COLO829 (cell line): ENCODE measurements around the gene RHOF.
A peak's percentile ranks its signal among the peaks of the same experiment; 100 is the strongest.

Source experiments
- DNase-seq: peaks from one replicate; pipeline ENCODE4 v3.0.0; 2012; ENCODE audit warnings: low spot score

RHOF gene

DNA sequence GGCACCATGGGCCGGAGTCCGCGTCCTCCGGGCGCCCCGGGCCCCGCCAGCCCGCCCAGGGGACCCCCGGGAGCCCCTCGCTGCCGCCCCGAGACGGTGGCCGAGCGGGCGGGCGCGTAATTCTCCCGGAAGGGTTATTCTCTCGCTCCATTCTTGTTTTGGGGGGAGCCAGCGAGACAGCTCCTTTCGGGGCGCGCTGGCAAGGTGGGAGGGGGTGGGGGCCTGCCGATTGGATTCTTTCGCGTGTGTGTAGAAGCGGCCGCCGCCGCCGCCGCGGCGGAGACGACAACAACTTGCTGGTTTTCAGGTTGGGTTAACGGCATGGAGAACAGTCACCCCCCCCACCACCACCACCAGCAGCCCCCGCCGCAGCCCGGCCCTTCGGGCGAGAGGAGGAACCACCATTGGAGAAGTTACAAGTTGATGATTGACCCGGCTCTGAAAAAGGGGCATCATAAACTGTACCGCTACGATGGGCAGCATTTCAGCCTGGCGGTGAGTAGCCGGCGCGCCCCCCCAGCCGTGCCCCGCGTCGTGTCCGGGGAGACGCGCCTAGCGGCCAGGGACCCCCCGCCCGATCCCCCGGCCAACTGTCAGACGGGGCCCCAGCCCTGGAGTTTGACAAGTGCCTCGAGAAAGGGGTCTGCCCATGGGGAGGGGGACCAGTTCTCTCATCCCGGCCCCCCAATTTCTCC is 11.1 kb upstream of the RHOF start:
- DNase-seq = no peak

DNA sequence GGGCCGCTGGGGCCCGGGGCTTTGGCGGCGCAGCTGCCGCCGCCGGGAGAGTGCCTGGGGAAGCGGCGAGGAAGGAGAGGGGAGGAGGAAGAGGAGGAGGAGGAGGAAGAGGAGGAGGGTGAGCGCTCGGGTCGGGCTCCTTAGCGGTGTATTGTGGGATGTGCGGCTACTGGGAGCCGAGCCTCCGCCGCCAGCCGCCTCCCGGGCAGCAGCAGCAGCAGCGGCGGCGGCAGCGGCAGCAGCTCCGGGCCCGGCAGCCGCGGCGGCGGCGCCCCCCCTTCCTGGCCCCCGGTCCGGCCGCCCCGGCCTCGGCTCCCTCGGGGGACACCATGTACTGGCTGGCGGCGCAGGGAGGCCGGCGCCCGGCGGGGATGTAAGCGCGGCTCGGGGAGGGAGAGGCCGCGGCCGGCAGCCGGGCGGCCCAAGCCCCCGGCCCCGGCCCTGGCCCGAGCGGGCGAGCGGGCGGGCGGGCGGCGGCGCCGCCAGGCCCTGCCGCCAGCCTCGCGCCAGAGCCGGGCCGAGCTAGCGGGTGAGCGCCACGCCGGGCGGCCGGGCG is 10.5 kb upstream of the RHOF start, which contains the start of gene SETD1B:
Gene SETD1B, plus strand, starts transcription at position 149 of the 556 bp plus-strand sequence. CDS start 729 bp downstream, outside the sequence.
- DNase-seq = no peak

DNA sequence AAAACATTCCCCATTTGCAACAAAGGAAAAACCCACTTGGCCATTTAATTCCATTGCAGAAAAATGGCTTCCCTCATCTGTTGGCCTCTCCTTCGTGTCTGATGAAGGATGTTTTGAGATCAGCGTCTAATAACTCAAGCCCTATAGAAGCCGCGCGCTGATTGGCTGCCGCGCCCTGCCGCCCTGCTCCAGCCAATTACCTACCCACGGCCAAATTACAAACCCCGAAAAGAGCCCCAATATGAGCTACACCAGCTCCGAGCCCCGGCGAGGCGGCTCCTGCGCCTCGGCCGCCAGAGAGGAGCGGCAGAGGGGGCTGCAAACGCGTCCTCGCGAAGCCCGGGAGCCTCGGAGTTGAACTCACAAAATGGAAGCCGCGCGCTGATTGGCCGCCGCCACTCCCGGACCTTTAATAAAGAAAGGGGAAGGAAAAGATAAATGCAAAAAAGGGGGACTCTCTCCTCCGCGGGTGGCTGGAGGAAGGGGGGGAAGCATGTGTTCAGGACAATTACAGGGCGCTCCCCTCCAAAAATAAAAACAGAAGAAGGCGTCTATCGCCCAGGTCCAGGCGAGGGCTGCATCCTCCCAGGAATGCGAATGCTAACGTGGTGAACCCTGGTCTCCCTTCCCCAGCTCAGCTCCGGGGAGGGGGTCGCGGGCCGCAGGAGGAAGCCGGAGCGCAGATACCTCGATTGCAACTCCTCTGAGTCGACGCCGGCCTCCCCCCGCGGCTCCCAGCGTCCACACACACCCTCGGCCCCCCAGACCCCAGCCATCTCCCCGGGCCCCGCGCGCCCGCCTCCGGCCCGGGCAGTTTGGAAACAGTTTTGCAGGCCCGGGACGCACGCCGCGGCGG is 9.6 kb upstream of the RHOF start:
- peak; percentile 73 for DNase-seq

DNA sequence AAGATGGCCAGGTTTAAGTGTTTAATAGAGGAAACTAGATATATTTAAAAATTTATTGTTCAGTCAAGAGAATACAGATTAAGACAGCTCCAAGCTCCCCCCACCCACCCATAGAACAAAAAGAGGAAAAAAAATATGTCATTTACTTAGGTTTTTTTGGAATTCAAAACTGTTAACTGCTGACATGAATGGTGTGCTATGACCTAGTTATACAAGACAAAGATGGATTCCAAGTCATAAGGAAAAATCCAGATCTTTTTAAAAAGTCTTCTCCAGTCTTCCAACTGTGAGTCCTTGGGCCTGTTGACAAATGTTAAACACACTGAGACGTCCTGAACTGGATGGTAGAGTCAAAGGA is 9.0 kb upstream of the RHOF start:
- DNase-seq = no peak

DNA sequence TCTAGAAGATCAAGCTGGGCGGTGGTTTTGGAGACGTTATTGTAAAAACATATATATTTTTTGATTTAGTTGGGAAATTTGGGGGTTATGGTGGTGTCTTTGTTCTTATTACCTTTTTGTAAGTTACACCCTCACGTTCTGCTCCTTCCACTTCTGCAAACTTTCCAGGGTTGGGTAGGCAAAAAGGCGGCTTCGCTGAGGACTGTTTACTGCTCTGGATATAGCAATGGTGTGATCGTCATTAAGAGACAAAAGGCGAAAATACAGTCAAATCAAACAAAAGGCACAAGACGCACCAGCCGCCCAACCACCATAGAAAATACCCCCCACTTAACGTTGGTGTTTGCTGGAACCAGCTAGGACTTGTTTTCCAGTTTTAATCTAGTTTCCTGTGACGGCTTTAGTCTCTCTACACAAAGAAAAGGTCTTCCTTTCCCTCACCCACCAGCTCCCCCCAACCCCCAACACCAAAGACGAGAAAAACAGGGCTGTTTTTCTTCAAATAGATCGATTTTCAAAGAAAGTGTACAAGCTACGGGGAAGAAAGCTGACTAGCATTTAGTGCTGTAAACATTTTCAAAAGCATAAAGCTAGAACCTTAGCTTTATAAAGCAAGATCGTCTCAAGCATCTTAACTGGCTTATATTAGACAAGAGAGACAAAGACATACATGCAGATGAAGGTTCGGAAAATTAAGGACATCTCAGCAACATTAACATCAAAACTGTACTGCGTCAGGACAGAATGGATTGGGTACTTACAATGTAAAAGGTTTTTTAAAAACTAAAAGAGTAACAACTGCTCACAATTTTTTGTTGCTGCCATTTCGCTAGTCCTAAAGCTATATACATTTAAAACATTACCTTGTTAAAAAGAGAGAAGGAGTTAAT is 8.4 kb upstream of the RHOF start:
- DNase-seq = no peak

DNA sequence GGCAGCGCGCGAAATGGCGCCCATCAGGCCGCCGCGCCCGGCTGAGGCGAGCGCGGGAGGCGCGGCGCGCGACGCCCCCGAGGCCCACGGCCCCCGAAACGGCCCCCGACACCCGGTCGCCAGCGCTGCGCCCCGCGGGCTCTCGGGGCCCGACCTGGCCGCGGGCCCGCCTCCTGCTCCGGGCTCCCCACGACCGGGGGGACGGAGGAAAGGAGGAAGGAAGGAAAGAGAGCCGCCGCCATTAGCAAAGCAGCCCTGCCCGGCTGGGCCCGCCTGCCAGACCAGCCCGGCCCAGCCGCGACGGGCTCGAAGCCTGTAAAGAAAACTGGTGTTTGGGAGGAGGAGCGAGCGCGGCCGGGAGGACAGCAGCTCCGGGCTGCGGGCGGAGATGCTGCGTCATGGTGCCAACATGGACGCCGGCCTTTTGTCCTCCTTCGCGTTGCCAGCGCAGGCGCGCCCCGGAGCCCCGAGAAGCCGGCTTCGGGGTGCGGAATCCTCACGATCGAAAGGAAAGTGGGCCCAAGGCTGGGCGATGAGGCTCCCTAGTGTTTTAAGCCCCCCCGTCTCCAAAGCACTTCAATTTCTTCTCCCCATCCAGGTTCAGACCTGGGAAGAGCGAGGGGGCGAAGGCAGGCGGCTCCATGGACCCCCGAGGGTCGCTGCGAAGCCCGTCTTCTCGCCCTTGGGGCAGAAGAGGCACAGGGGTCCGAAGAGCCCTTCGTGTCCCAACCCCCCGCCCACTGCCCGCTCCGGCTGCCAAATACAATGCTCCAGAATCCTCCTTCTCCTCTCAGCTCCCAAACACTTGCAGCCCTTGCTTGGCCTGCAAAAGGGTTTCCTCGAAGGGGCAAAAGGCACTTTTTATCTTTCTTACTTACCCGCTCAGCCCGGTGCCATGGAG is 7.5 kb upstream of the RHOF start:
- no peak for DNase-seq

DNA sequence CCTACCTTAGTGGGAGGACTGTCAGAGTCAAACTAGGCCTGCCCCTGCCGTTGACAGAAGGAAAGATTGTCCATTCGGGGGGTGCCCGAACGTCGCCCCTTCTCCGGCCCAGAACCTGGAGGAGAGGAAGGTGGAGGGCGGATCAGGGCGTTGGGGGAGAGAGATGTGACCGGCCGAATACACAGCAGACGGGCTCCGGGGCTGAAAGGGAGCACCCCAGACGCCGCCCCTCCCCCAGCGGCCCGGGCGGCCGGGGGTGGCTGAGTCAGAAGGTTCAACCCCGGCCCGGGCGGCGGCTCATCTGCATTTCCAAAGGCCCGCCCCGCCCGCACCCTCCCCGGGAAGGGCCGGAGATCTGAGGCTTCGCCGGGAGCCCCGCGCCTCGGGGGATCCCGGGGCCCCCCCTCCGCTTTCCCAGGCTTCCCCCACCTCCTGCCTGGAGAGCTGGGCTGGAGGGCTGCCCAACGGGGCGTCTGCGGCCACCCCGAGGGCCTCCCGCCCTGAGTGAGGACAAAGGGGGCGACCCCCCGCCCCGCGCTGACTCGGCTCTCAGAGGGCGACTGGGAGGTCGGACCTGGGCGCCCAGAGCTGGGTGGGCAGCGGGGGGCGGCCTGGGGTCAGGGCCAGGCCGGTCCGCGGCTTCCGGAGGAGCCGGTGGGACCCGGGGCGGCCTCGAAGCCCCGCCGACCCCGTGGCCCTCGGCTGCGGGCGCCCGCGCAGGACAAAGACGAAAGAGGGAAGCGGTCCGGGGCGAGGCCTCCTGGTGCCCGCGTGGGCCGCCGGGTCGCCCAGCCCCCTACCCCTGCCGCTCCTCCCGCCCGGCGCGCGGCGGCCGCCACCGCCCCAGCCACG is 6.6 kb upstream of the RHOF start:
- DNase-seq = peak; percentile 57

DNA sequence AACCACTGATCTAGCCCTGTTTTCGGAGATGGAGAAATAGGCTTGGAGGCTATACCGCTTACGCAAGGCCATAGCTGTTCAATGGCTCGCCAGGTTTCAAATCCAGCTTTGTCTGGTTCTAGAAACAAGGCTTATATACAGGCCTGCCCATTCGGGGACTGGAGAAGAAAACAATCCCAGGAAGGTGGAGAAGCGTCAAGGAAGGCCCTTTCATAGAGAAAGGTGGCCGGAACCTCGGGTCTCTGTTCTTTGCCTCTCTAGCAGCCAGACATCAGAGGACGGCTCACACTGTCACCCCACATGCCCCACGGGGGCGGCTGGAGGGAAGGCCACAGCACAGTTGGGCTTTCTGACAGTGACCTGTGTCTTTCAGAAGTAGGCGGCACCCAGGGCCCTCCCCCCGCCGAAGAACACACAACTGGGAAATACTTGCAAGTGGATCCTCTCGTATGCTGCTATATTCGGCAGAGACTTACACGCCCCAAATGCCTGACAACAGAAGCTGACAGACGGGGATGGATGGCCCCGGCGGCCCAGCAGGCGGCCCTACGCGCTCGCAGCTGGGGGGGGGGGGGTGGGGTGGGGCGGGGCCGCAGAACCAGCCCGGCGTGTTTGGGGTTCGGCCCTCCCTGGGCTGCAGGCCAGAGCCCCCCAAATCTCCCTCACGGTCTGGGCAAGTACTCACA is 5.8 kb upstream of the RHOF start:
- peak; percentile 68 for DNase-seq

DNA sequence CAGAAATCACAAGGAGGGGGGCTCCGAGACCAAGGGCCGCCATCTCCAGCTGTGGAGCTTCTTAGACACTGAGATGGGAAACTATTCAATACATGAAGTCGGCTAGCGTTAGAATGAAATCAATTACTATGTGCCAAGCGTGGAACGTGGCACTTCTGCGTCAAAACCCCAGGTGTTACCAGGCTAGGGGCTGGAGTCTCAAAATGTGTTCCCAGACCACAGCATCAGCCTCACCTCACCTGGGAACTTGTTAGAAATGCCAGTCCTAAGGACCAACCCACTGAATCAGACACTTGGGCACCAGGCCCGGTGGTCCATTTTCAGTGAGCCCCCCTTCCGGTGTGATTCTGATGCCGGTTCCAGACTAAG is 5.3 kb upstream of the RHOF start:
- DNase-seq = no peak

DNA sequence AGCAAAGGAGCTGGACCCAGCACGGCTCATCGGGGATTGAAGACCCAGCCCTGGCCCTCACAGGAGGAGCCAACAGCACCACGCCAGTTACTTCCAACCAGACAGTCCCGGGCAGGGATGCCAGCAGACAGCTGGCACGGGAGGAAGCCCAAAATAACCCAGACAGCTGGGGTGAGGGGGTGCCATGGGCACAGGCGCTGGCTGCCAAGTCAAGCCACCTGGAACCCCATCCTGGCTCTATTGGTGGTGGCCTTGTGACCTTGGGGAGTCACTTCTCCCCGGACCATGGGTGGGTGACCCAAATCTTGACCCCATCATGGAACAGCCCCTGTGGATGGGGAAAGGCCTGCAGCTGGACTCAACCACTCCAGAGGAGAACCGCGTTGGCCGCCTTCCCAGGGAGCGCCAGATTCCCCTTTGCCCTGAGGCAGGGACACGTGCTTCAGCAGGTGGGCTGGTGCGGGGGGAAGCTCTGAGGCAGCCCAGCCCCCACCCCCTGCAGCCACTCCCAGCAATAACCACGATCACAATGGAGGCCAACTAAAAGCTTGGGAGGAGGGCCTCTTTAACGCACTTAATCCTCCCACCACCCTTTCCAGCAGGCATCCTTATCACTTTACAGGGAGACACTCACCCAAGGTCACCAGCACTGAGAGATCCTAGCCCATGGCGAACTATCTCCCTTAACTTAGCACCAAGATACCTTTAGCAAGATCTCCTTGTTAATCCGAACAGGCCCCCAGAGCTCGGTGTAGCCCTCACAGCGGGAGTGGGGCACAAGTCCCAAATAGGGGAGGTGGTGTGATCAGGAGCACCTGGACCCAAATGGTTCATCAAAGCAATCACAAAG is 4.7 kb upstream of the RHOF start:
- no peak for DNase-seq

DNA sequence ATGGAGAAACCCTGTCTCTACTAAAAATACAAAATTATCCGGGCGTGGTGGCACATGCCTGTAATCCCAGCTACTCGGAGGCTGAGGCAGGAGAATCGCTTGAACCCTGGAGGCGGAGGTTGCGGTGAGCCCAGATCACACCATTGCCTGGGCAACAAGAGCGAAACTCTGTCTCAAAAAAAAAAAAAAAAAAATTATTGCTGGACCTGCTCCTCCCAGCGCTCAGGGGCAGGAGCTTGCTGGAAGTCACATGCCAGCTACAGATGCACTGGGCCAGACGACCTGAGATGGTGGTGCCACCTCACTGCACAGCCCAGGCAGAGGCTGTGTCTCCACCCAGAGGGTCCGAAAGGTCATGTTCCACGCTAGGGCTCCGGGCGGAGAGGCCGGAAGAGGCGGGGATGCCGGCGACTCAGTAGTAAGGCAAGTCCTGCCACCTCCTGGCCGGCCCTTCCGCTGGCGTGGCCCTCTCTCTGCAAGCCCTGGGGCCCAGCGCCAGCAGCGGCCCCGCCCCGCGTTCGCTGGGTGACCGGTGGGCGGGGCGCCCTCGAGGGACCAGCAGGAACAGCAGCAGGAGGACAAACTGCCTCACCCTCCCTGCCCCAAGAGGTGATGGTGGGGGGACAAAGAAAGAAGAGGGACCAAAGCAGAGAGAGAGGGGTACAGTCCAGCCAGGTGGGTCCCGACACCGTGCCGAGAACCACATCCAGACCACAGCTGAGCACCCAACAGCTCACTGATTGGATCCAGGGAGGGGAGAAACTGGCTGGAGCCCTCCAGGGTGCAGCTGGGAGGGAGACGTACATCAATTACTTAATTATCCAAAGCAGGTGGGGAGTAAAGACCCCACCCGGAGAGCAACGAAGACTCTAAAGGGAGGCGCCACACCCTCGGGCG is 3.6 kb upstream of the RHOF start:
- peak; percentile 91 for DNase-seq

DNA sequence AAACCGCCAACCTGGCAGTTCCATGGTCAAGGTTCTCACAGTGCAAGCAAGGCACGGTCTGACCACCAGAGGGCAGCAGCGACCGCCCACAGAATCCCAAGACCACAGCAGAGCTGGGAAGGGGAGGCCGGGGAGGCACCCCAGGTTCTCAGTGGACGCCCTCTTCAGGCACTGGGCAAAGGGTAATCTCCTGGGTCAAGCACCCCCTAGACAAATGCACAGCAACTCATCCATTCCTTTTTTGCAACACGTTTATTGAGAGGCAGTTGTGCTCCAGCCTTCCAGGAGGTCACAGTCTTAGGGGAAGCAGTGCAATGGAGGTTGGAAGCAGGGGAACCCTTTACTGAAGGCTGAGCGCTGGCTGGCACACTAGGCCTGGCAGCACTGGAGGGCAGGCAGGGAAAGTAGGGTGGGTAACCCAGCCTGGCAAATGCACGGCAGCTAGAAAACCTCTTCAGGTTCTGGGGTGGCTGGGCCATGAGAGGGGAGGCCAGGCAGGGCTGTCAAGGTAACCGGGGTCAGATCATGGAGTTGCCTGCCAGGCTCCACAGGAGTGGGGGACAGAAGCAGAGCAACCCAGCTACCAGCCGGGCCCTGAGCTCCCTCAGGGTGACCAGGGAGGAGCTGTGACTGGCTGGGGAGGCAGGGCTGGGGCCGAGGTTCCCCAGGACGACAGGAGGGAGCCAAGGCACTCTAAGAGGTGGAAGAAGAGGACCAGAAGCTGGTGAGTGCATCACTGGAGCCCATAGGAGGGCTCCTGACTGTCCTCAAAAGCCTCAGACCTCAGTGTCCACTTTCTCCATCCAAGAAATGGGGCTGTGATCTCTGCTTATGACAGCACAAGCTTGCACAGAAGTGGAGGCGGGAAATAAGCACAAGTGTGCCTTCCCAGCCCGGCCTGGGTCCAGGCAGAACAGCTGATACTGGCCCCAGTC is 1.8 kb upstream of the RHOF start:
- peak; percentile 84 for DNase-seq

DNA sequence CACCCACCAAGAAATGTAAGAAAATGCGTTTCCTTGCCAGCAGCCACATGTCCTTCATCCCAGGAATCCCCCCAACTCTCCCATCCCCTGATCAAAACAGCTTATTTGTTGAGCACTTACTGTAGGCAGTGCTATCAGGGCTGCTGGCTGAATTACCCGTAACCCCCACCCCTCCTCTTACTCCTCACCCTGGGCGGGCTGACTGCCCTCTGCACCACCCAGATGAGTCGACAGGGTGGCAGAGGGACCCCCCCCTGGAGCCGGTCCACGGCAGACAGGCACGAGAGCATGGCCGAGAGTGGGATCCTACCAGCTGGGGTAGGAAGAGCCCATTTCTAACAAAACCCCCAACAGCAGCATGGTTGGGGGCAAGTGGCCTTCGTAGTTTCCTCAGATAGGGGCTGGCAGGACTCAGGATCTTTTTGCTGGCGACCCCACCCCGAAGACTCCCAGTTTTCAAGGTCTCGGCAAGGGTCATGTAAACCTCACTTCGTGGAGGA is 1.1 kb upstream of the RHOF start:
- DNase-seq = no peak

DNA sequence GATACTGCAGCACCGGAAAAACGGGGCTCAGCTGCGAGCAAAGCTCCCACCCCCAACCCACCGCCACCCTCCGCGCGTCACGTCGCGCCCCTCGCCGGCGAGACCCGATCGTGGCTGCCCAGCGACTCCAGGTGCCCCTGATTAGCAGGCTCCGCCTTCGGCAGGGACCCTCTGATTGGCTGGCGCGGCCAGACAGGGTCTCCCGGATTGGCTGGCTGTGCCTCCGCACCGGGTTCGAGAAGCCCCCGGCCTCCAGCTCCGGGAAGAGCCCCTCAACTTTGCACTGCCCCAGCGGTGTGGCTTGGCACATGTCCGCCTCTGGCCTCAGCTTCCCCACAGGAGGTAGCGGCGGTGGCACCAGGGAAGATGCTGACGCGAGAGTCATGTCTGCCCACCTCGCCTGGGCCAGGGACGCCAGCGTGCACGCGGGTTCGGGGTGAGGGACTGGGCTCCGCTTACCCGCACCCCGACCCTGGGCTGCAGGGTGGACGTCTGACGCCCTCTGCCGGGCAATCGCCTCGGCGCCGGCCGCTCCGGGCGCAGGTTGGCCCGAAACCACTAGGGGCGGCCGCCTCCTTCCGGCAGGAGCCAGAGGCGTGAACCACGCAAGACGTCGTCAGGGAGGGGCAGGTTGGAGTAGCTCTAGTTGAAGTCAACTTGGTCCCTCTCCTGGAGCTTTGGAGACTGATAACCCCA is 498 bp upstream of the RHOF start:
- peak; percentile 84 for DNase-seq

DNA sequence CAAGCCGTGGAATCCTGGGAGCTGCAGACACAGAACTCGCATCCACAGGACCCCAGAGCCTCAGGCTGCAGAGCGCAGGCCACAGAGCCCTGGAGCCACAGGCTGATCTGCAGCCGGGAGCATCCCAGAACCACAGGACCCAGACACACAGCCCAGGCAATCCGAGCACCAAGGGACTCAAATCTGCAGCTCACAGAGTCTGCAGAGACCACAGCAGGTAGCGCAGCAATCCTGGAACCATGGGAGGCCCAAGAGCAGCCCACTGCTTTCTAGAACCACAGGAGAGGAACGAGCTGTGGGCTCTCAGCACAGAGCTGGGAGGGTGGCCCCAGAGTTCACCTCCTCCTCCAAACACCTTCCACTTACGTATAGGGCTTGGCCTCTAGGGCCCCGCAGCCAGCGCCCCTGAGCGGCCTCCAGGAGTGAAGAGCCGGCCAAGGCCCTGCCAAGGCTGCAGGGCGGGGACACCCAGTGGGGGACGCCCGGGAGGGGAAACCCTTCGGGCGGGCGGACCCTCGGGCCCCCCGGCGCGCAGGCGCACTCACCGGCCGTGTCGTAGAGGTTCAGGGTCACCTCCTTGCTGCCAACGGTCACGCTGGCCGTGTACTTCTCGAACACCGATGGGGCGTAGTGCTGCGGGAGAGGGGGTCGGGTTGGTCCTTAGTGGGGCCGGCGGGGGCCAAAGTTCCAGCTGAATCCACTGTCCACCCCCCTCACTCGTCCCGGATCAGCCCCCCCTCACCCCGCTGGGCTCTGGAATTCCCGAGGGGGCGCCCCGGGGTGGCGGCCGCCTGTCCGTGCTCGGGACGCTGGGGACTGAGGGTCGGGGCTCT is 665 bp downstream of the RHOF start:
- no peak for DNase-seq
